MM.1S (cell line): ENCODE results near the gene FAM170B.

ENCODE experiments used
- DNase-seq: peaks from one replicate; pipeline ENCODE4 v3.0.0-alpha.2; 2015
- H2AFZ ChIP-seq: fragments of 300-600 bp; sonication (generic); 2 replicates; pipeline ENCODE4 v1.6.0; 2016; ENCODE audit warnings: antibody characterized with exemption, low read length
- H3F3A ChIP-seq: fragments of 300-600 bp; sonication (generic); 2 replicates; pipeline ENCODE4 v1.6.1; 2016; ENCODE audit warnings: mild to moderate bottlenecking, antibody characterized with exemption, low read length, moderate library complexity, mixed read lengths; ENCODE audit not compliant: insufficient read depth
- H3K27ac ChIP-seq: fragments of 300-600 bp; sonication (generic); 2 replicates; pipeline ENCODE4 v1.5.1; 2016; ENCODE audit warnings: mild to moderate bottlenecking, low read length
- H3K27me3 ChIP-seq: fragments of 300-600 bp; sonication (generic); replicated peaks from 2 replicates; pipeline ENCODE4 v1.6.0; 2016; ENCODE audit warnings: low read length; ENCODE audit not compliant: insufficient read depth
- H3K36me3 ChIP-seq: fragments of 300-600 bp; sonication (generic); replicated peaks from 2 replicates; pipeline ENCODE4 v1.6.1; 2016; ENCODE audit warnings: mild to moderate bottlenecking, low read length, mixed read lengths; ENCODE audit not compliant: insufficient read depth
- H3K4me1 ChIP-seq: fragments of 300-600 bp; sonication (generic); 2 replicates; pipeline ENCODE4 v1.6.1; 2016; ENCODE audit warnings: low read length, mixed read lengths
- H3K4me2 ChIP-seq: fragments of 300-600 bp; sonication (generic); 2 replicates; pipeline ENCODE4 v1.6.0; 2016; ENCODE audit warnings: low read depth, low read length
- H3K4me3 ChIP-seq: fragments of 300-600 bp; sonication (generic); 2 replicates; pipeline ENCODE4 v1.5.1; 2016; ENCODE audit warnings: low read length, mixed read lengths
- H3K79me2 ChIP-seq: fragments of 300-600 bp; sonication (generic); 2 replicates; pipeline ENCODE4 v1.6.1; 2016; ENCODE audit warnings: mixed run types, low read length, mixed read lengths
- H3K9ac ChIP-seq: fragments of 300-600 bp; sonication (generic); 2 replicates; pipeline ENCODE4 v1.6.1; 2016; ENCODE audit warnings: low read length, mixed read lengths
- H3K9me2 ChIP-seq: fragments of 300-600 bp; sonication (generic); replicated peaks from 2 replicates; pipeline ENCODE4 v1.6.1; 2016; ENCODE audit warnings: mild to moderate bottlenecking, low read length, mixed read lengths; ENCODE audit not compliant: insufficient read depth
- H3K9me3 ChIP-seq: fragments of 300-600 bp; sonication (generic); replicated peaks from 2 replicates; pipeline ENCODE4 v1.6.1; 2016; ENCODE audit warnings: mild to moderate bottlenecking, low read length, mixed read lengths; ENCODE audit not compliant: insufficient read depth
- H4K20me1 ChIP-seq: fragments of 300-600 bp; sonication (generic); 2 replicates; pipeline ENCODE4 v1.6.1; 2016; ENCODE audit warnings: mild to moderate bottlenecking, low read length, moderate library complexity, mixed read lengths; ENCODE audit not compliant: insufficient read depth
- CTCF ChIP-seq: fragments of 300-600 bp; sonication (generic); IDR thresholded peaks from 2 replicates; pipeline ENCODE4 v1.5.1; 2016; ENCODE audit warnings: antibody characterized with exemption, low read length, mixed read lengths
- EZH2 ChIP-seq: fragments of 300-600 bp; sonication (generic); optimal IDR thresholded peaks from 2 replicates; pipeline ENCODE3; 2017; ENCODE audit warnings: low read depth, mild to moderate bottlenecking, antibody characterized with exemption, low read length, mixed read lengths
- EZH2phosphoT487 ChIP-seq: fragments of 300-600 bp; sonication (generic); IDR thresholded peaks from 2 replicates; pipeline ENCODE4 v1.6.1; 2018; ENCODE audit warnings: antibody characterized with exemption, low read length

FAM170B gene

DNA sequence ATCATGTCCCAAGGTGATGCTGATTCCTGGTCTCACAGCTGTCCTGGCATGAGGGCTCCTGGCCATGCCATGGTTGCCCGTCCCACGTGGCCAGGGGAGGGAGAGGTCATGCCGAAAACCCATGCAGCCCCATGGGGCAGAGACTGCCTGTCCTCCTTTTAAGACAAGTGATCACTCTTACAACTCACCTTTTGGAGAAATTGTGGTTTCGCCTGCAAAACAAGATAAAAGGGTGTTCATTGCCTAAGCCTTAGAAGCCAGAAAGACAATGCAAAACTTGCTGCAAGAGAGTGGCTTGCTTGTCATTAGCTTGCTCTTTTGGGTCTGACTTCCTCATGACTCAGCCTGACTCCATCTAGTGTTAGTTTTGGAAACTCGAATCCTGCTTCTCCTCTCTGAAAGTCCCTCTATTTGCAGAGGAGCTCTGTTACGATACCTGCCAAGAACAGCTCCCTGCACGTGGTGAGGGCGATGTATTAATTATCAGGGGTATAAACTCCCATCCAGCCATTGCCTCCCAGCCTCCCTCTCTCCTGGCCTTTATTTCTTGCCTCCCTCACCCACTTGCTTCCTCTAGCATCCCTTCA lies 27.7 kb upstream of the FAM170B start:
- H3K27ac ChIP-seq, result no peak overlapping the region
- H3F3A ChIP-seq, result no peaks in the 10 kb centered on the region
- DNase-seq, result no peak
- H3K36me3 ChIP-seq, result no peaks in the 10 kb centered on the region
- H2AFZ ChIP-seq, result no peak overlapping the region
- no peaks in the 10 kb centered on the region for H3K9me2 ChIP-seq
- H3K9ac ChIP-seq, result no peak overlapping the region
- H4K20me1 ChIP-seq, result no peaks in the 10 kb centered on the region
- no peaks in the 10 kb centered on the region for H3K4me1 ChIP-seq
- H3K79me2 ChIP-seq, result no peaks in the 10 kb centered on the region
- H3K4me2 ChIP-seq, result no peak overlapping the region
- H3K9me3 ChIP-seq, result no peaks in the 10 kb centered on the region
- H3K4me3 ChIP-seq, result no peak overlapping the region
- H3K27me3 ChIP-seq, result no peaks in the 10 kb centered on the region
- no peak for TF ChIP-seq EZH2phosphoT487
- TF ChIP-seq CTCF, result no peak
- no peak for TF ChIP-seq EZH2

- Histone ChIP-seq H3K9ac (no peak overlapping the region), H3F3A (no peaks in the 10 kb centered on the region), H4K20me1 (no peaks in the 10 kb centered on the region), H3K27me3 (no peaks in the 10 kb centered on the region), H3K4me1 (no peaks in the 10 kb centered on the region), H3K4me2 (no peak overlapping the region), H3K27ac (no peak overlapping the region), H3K36me3 (no peaks in the 10 kb centered on the region), H3K79me2 (no peaks in the 10 kb centered on the region), H3K9me2 (no peaks in the 10 kb centered on the region), H3K4me3 (no peak overlapping the region), H3K9me3 (no peaks in the 10 kb centered on the region), H2AFZ (no peak overlapping the region)
- DNase-seq, result no peak
- no peak for TF ChIP-seq EZH2phosphoT487
- no peak for TF ChIP-seq EZH2
- no peak for TF ChIP-seq CTCF
These were observed 27.0 kb upstream of the FAM170B start for GRCh38 chr10:49160814-49161213.

DNA sequence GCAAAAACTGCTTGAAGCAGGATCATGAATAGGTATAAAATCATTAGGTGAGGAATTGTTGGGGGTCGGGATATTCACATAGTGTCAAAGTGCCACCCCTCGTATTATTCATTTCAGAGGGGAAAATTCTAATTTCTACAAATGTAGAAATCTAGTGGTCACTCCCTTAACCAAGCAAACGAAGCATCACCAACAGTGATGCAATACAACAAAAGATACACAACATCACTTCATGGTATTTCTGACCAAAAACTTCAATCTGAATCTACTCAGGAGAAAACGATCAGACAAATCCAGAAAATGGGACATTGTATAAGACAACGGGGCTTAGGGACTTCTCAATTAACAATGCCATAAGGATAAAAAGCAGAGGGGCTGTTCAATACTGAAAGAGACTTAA lies 26.3 kb upstream of the FAM170B start:
- Histone ChIP-seq H3F3A (no peaks in the 10 kb centered on the region), H3K9me2 (no peaks in the 10 kb centered on the region), H3K36me3 (no peaks in the 10 kb centered on the region), H3K9me3 (no peaks in the 10 kb centered on the region), H3K27ac (no peak overlapping the region), H3K9ac (no peak overlapping the region), H3K27me3 (no peaks in the 10 kb centered on the region), H4K20me1 (no peaks in the 10 kb centered on the region), H3K79me2 (no peaks in the 10 kb centered on the region), H3K4me3 (no peak overlapping the region), H2AFZ (no peak overlapping the region), H3K4me1 (no peaks in the 10 kb centered on the region), H3K4me2 (no peak overlapping the region)
- DNase-seq, result no peak
- TF ChIP-seq CTCF, result no peak
- TF ChIP-seq EZH2, result no peak
- no peak for TF ChIP-seq EZH2phosphoT487
